H9 (cell line): ENCODE data around the gene HOXD11. TPM values are rescaled to one million over a fixed set of nuclear protein-coding genes. Genes with fewer than 3 reads are reported as not detected.
A peak's percentile ranks its signal among the peaks of the same experiment; 100 is the strongest.

Experiments
- DNase-seq: peaks from one replicate; pipeline ENCODE4 v3.0.0-alpha.2; 2017
- H2AFZ ChIP-seq: one replicate; pipeline ENCODE4 v1.6.1; 2013; ENCODE audit warnings: mild to moderate bottlenecking, low read length, control low read depth, moderate library complexity
- H2AK5ac ChIP-seq: 2 replicates; pipeline ENCODE4 v1.6.1; 2013; ENCODE audit warnings: low read length, control low read depth, mixed read lengths; ENCODE audit not compliant: insufficient read length
- H2BK120ac ChIP-seq: one replicate; pipeline ENCODE4 v1.6.1; 2013; ENCODE audit warnings: low read depth, mild to moderate bottlenecking, low read length, control low read depth, inconsistent platforms; ENCODE audit not compliant: poor library complexity, severe bottlenecking
- H2BK12ac ChIP-seq: 2 replicates; pipeline ENCODE4 v1.6.1; 2013; ENCODE audit warnings: low read length, control low read depth, mixed read lengths, low read depth; ENCODE audit not compliant: insufficient read length
- H2BK15ac ChIP-seq: 2 replicates; pipeline ENCODE4 v1.6.1; 2013; ENCODE audit warnings: low read depth, low read length, control low read depth
- H2BK20ac ChIP-seq: one replicate; pipeline ENCODE4 v1.6.1; 2013; ENCODE audit warnings: low read depth, mild to moderate bottlenecking, low read length, control low read depth, inconsistent platforms; ENCODE audit not compliant: poor library complexity, severe bottlenecking
- H2BK5ac ChIP-seq: 2 replicates; pipeline ENCODE4 v1.6.1; 2013; ENCODE audit warnings: low read length, control low read depth, mixed read lengths; ENCODE audit not compliant: insufficient read length
- H3K14ac ChIP-seq: 2 replicates; pipeline ENCODE4 v1.6.1; 2013; ENCODE audit warnings: low read length, control low read depth; ENCODE audit not compliant: insufficient read depth
- H3K18ac ChIP-seq: 2 replicates; pipeline ENCODE4 v1.6.1; 2013; ENCODE audit warnings: low read depth, mild to moderate bottlenecking, mixed read lengths, low read length, control low read depth; ENCODE audit not compliant: insufficient read length
- H3K23ac ChIP-seq: 2 replicates; pipeline ENCODE4 v1.6.1; 2013; ENCODE audit warnings: low read length, control low read depth, mixed read lengths, low read depth; ENCODE audit not compliant: insufficient read length
- H3K23me2 ChIP-seq: 2 replicates; pipeline ENCODE4 v1.6.1; 2013; ENCODE audit warnings: low read depth, mild to moderate bottlenecking, mixed read lengths, low read length, control low read depth; ENCODE audit not compliant: insufficient read length, poor library complexity, severe bottlenecking
- H3K27ac ChIP-seq: 2 replicates; pipeline ENCODE4 v1.5.1; 2013; ENCODE audit warnings: low read length, control low read depth, mixed read lengths, low read depth; ENCODE audit not compliant: insufficient read length
- H3K27me3 ChIP-seq: 2 replicates; pipeline ENCODE4 v1.6.1; 2013; ENCODE audit warnings: low read length, control low read depth, inconsistent platforms; ENCODE audit not compliant: insufficient read depth
- H3K4ac ChIP-seq: 2 replicates; pipeline ENCODE4 v1.6.1; 2013; ENCODE audit warnings: low read depth, mild to moderate bottlenecking, control low read depth, inconsistent platforms, low read length, moderate library complexity
- H3K4me1 ChIP-seq: 2 replicates; pipeline ENCODE4 v1.6.1; 2013; ENCODE audit warnings: low read length, control low read depth, inconsistent platforms; ENCODE audit not compliant: insufficient read depth
- H3K4me2 ChIP-seq: 2 replicates; pipeline ENCODE4 v1.6.1; 2013; ENCODE audit warnings: low read length, control low read depth, mixed read lengths; ENCODE audit not compliant: insufficient read length, insufficient read depth
- H3K56ac ChIP-seq: 2 replicates; pipeline ENCODE4 v1.6.1; 2013; ENCODE audit warnings: low read depth, mild to moderate bottlenecking, mixed read lengths, low read length, control low read depth; ENCODE audit not compliant: insufficient read length
- H3K79me1 ChIP-seq: 2 replicates; pipeline ENCODE4 v1.6.1; 2013; ENCODE audit warnings: low read depth, mild to moderate bottlenecking, moderate library complexity, low read length, control low read depth, inconsistent platforms; ENCODE audit not compliant: insufficient read depth, poor library complexity, severe bottlenecking
- H3K79me2 ChIP-seq: 2 replicates; pipeline ENCODE4 v1.6.1; 2013; ENCODE audit warnings: low read length, control low read depth, inconsistent platforms; ENCODE audit not compliant: insufficient read depth
- H3K9ac ChIP-seq: 2 replicates; pipeline ENCODE4 v1.6.1; 2013; ENCODE audit warnings: low read length, control low read depth, mixed read lengths; ENCODE audit not compliant: insufficient read length; ENCODE audit errors: extremely low read depth
- H3K9me3 ChIP-seq: one replicate; pipeline ENCODE4 v1.6.1; 2013; ENCODE audit warnings: low read depth, low read length, inconsistent platforms; ENCODE audit not compliant: control insufficient read depth
- H3T11ph ChIP-seq: one replicate; pipeline ENCODE4 v1.6.1; 2013; ENCODE audit warnings: mild to moderate bottlenecking, low read length, control low read depth, inconsistent platforms
- H4K20me1 ChIP-seq: one replicate; pipeline ENCODE4 v1.6.1; 2013; ENCODE audit not compliant: control insufficient read depth, insufficient read length, insufficient read depth
- H4K5ac ChIP-seq: 2 replicates; pipeline ENCODE4 v1.6.1; 2013; ENCODE audit warnings: low read depth, mild to moderate bottlenecking, mixed read lengths, low read length, control low read depth; ENCODE audit not compliant: insufficient read length
- H4K8ac ChIP-seq: replicated peaks from 2 replicates; pipeline ENCODE4 v1.6.1; 2013; ENCODE audit warnings: low read length, control low read depth, mixed read lengths, low read depth; ENCODE audit not compliant: insufficient read length
- H4K91ac ChIP-seq: 2 replicates; pipeline ENCODE4 v1.6.1; 2013; ENCODE audit warnings: low read depth, mild to moderate bottlenecking, moderate library complexity, mixed read lengths, low read length, control low read depth; ENCODE audit not compliant: insufficient read length
- H3K27ac Mint-ChIP-seq, 3 experiments: 2 replicates in 2 of 3; 3 replicates in 1 of 3; pipeline ENCODE4 v1.8.0; 2020 to 2021; ENCODE audit warnings: mixed read lengths in 3 of 3, mild to moderate bottlenecking in 1 of 3, moderate library complexity in 1 of 3
- H3K27me3 Mint-ChIP-seq: 2 replicates; pipeline ENCODE4 v1.8.0; 2021; ENCODE audit warnings: low read depth, mild to moderate bottlenecking, moderate library complexity, mixed read lengths
- H3K36me3 Mint-ChIP-seq, 3 experiments: 2 replicates in 2 of 3; 3 replicates in 1 of 3; pipeline ENCODE4 v1.8.0; 2020 to 2021; ENCODE audit warnings: low read depth in 3 of 3, mixed read lengths in 3 of 3; ENCODE audit not compliant: insufficient read depth in 1 of 3
- H3K4me1 Mint-ChIP-seq, 2 experiments: 2 replicates each; pipeline ENCODE4 v1.8.0; 2020; ENCODE audit warnings: mixed read lengths in 2 of 2
- H3K4me3 Mint-ChIP-seq, 2 experiments: 2 replicates in 1 of 2; 3 replicates in 1 of 2; pipeline ENCODE4 v1.8.0; 2020 to 2021; ENCODE audit warnings: mild to moderate bottlenecking in 2 of 2, mixed read lengths in 2 of 2, moderate library complexity in 1 of 2
- H3K9me3 Mint-ChIP-seq, 2 experiments: 2 replicates in 1 of 2; 3 replicates in 1 of 2; pipeline ENCODE4 v1.8.0; 2020; ENCODE audit warnings: mild to moderate bottlenecking in 2 of 2, mixed read lengths in 2 of 2, moderate library complexity in 1 of 2
- WGBS: extraction: QIAGEN DNeasy Blood & Tissue Kit; methylation state at CpG from one replicate; pipeline ENCODE4 v1.1.7; 2013; ENCODE audit warnings: missing lambda C conversion rate, low lambda C conversion rate, mixed read lengths; ENCODE audit not compliant: insufficient read length; ENCODE audit errors: extremely low coverage; 5-methylcytosine and 5-hydroxymethylcytosine counted together
- total RNA-seq: library from RNA; stranded (reverse); gene quantifications from 2 replicates; pipeline ENCODE4 v1.2.1, GENCODE V29; 2021
- TF ChIP-seq, protein P1 (sequence below): fragments of 200-600 bp; sonication (generic); conservative IDR thresholded peaks from 3 replicates; pipeline ENCODE4 v1.8.0; 2021; ENCODE audit warnings: antibody characterized with exemption, mild to moderate bottlenecking

HOXD11 gene
- total RNA-seq, 1 experiment from 2014 or later: not detected

DNA sequence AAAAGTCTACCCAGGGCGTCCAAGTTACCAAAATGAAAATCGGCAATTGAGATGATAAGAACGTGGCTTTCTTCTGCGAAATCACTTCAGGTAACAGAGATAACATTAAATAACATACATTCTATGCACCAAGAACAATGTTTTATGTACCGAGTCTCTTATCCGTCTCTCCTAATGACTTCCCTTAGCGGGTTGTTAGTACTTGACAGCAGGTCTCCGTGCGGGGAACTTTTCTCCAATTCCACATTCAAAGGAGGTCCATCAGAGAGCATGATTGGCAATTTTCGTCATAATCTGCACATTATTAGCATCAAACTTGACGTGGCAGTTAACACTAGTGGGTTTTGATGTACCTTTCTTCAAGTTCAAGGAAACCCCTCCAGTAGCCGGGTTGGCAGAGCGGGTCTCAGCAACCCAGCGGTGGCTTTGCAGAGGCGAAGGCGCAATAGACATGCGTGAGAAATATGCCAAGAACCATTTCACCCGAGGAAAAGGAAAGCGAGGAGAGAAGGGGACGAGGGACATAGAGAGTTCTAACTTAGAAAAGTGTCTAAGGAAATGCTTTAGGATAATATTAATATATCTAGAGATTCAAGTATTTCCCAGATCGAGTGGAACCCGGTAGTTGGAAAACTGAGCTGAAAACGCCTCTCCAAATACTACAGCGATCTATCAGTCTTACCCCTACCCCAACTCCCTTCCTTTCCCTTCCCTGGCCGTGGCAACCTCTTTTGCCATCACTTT, 28.4 kb upstream of the HOXD11 start:
- peak overlapping the region; percentile 52 to 80 for H3K4me3 Mint-ChIP-seq
- H3K9me3 Mint-ChIP-seq: peaks cover 5 to 6% of the 10 kb centered on the region in 2 experiments; a peak in 4 of 5 replicates
- no peak overlapping the region for H2BK20ac ChIP-seq
- no peak overlapping the region for H2BK15ac ChIP-seq
- H3K9ac ChIP-seq: no peak overlapping the region
- H3K27ac Mint-ChIP-seq: no peak overlapping the region
- H3K56ac ChIP-seq: no peak overlapping the region
- no peak overlapping the region for H3K4ac ChIP-seq
- no peak overlapping the region for H2BK5ac ChIP-seq
- WGBS: no CpG with 5 or more reads among the region's 25 CpGs
- no peak overlapping the region for H3T11ph ChIP-seq
- H2AFZ ChIP-seq: no peak overlapping the region
- H3K18ac ChIP-seq: no peak overlapping the region
- H2BK120ac ChIP-seq: no peak overlapping the region
- H3K27ac ChIP-seq: no peak overlapping the region
- H4K91ac ChIP-seq: no peak overlapping the region
- H3K14ac ChIP-seq: no peak overlapping the region
- no peak overlapping the region for H2BK12ac ChIP-seq
- no peak overlapping the region for H2AK5ac ChIP-seq
- TF ChIP-seq, protein P1, sequence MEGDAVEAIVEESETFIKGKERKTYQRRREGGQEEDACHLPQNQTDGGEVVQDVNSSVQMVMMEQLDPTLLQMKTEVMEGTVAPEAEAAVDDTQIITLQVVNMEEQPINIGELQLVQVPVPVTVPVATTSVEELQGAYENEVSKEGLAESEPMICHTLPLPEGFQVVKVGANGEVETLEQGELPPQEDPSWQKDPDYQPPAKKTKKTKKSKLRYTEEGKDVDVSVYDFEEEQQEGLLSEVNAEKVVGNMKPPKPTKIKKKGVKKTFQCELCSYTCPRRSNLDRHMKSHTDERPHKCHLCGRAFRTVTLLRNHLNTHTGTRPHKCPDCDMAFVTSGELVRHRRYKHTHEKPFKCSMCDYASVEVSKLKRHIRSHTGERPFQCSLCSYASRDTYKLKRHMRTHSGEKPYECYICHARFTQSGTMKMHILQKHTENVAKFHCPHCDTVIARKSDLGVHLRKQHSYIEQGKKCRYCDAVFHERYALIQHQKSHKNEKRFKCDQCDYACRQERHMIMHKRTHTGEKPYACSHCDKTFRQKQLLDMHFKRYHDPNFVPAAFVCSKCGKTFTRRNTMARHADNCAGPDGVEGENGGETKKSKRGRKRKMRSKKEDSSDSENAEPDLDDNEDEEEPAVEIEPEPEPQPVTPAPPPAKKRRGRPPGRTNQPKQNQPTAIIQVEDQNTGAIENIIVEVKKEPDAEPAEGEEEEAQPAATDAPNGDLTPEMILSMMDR: no peak
- H3K27me3 Mint-ChIP-seq: peaks cover 96% of the 10 kb centered on the region
- H3K4me1 Mint-ChIP-seq: peaks cover 23 to 38% of the 10 kb centered on the region in 2 experiments
- DNase-seq: no peak
- peak overlapping the region; percentile 83 for H3K4me2 ChIP-seq
- no peak overlapping the region for H4K5ac ChIP-seq
- H3K36me3 Mint-ChIP-seq: no peaks in the 10 kb centered on the region
- H3K9me3 ChIP-seq: no peaks in the 10 kb centered on the region
- peaks cover 87% of the 10 kb centered on the region for H3K27me3 ChIP-seq
- no peaks in the 10 kb centered on the region for H3K79me1 ChIP-seq
- H3K4me1 ChIP-seq: no peaks in the 10 kb centered on the region
- H3K79me2 ChIP-seq: no peaks in the 10 kb centered on the region
- no peak overlapping the region for H3K23ac ChIP-seq
- peaks cover 7% of the 10 kb centered on the region for H3K23me2 ChIP-seq
- H4K20me1 ChIP-seq: no peaks in the 10 kb centered on the region
- H4K8ac ChIP-seq: no peak overlapping the region
